Fibroblast of the aortic adventitia (primary cell): ENCODE results near the gene GABRG3. TPM values are rescaled to one million over a fixed set of nuclear protein-coding genes. Genes with fewer than 3 reads are reported as not detected.

Experiments
- DNase-seq: peaks from one replicate; pipeline ENCODE4 v3.0.0-alpha.2; 2010; ENCODE audit warnings: low read depth
- H3K4me3 ChIP-seq: 2 replicates; pipeline ENCODE4 v1.5.1; 2011; ENCODE audit warnings: low read depth, mild to moderate bottlenecking, control low read depth, low read length, moderate library complexity
- total RNA-seq: library from RNA; depleted of rRNA; stranded (reverse); fragments of >200 nt; gene quantifications from 2 replicates; pipeline ENCODE4 v1.2.3, GENCODE V29; 2012; ENCODE audit warnings: low replicate concordance
- TF ChIP-seq, protein P1 (sequence below): IDR thresholded peaks from 2 replicates; pipeline ENCODE4 v1.5.1; 2011; ENCODE audit warnings: mild to moderate bottlenecking, low read length, control low read depth, inconsistent platforms; ENCODE audit not compliant: insufficient read depth

Gene GABRG3
- total RNA-seq, 1 donor = not detected

DNA sequence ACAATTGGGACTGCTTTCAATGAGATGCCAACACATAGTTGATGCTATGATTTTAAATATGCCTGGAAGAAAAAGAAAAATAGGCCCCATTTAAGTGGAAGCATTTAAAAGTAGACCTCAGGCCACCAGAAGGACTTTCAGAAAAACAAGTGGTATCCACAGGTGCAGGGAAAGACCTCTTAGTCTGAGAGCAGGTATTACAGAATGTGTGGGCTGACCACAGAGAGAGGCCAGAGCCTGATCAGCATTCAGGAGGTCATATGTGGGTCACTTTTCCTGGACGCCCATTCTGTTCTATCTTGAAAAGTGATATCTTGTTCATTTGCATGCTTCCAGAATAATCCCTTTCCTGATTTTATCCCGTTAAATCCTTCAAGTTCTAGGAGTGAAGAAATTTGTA is 95.5 kb downstream of the GABRG3 start:
- no peak overlapping the region for H3K4me3 ChIP-seq
- TF ChIP-seq, protein P1, sequence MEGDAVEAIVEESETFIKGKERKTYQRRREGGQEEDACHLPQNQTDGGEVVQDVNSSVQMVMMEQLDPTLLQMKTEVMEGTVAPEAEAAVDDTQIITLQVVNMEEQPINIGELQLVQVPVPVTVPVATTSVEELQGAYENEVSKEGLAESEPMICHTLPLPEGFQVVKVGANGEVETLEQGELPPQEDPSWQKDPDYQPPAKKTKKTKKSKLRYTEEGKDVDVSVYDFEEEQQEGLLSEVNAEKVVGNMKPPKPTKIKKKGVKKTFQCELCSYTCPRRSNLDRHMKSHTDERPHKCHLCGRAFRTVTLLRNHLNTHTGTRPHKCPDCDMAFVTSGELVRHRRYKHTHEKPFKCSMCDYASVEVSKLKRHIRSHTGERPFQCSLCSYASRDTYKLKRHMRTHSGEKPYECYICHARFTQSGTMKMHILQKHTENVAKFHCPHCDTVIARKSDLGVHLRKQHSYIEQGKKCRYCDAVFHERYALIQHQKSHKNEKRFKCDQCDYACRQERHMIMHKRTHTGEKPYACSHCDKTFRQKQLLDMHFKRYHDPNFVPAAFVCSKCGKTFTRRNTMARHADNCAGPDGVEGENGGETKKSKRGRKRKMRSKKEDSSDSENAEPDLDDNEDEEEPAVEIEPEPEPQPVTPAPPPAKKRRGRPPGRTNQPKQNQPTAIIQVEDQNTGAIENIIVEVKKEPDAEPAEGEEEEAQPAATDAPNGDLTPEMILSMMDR = no peak
- no peak for DNase-seq

DNA sequence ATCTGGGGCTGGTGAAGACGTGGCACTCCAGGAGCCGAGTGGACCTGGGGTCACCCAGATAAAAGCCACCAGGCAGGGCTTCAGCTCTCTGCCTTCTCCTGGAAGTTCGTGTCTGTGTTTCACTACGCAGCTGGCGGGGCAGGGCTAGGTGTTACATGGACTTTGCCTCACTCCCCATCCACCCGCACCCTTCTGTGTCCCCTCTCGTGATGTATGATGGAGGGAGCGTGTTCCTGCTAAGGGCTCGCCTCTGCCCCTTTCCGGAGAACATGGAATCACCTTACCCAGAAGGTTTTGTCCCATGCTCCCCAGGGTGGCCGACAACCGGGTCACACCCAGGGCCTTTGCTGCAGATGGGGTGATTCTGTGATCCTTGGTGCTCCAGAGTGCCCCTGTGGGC is 96.2 kb downstream of the GABRG3 start:
- H3K4me3 ChIP-seq = no peak overlapping the region
- no peak for DNase-seq
- TF ChIP-seq, protein P1 = no peak

DNA sequence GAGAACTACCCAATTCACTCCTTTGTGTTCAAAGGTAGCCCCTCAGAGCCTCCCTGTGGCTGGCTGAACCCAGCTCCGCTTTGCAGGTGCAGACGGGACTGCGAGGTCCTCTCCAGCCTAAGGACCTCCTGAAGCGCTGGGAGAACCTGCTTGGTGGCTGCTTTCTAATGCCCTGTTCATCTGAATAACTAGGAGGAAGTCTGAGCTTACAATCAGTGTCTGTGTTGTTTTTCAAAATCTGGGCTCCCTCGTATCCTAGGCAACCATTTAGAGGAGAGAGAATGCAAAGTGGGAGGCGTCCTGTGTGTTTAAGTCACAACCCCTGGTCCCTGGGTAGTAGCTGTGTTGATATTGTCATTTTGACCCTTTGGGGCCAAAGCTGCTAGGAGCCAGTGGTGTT is 99.9 kb downstream of the GABRG3 start:
- TF ChIP-seq, protein P1 = no peak
- no peak for DNase-seq
- H3K4me3 ChIP-seq = no peak overlapping the region

DNA sequence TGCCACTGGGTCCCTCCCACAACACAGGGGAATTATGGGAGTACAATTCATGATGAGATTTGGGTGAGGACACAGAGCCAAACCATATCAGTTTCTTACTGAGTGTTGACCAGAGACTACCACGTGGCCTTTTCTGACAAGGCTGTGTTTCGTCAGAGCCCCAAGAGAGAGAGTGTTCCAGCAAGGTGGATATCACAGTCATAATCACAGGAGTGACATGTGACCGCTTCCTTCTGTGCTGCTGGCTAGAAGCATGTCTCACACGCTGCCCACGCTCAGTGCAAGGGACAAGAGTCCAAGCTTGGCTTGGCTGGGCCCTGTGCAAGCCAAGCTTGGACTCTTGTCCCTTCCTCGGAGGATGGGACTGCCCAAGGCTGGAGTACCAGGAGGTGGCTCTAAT is 103.2 kb downstream of the GABRG3 start:
- DNase-seq = no peak
- TF ChIP-seq, protein P1 = no peak
- H3K4me3 ChIP-seq = no peak overlapping the region

DNA sequence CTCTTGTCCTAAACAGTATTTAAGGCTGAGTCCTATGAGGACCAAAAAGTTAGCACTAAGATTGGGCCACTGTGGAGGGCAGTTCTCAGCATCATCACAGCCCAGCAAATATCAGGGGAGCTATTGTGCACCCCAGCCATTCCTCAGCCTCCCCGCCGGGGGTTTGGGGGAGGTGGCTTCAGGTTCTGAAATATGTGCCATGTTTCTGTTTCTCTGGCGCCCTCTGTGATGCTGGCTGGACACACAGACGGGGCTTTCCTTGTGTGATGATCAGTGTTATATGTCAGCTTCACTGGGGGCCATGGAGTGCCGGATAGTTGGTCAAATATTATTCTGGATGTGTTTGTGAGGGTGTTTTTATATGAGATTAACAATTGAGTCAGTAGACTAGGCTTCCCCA is 106.8 kb downstream of the GABRG3 start:
- no peak overlapping the region for H3K4me3 ChIP-seq
- TF ChIP-seq, protein P1 = no peak
- DNase-seq = no peak

DNA sequence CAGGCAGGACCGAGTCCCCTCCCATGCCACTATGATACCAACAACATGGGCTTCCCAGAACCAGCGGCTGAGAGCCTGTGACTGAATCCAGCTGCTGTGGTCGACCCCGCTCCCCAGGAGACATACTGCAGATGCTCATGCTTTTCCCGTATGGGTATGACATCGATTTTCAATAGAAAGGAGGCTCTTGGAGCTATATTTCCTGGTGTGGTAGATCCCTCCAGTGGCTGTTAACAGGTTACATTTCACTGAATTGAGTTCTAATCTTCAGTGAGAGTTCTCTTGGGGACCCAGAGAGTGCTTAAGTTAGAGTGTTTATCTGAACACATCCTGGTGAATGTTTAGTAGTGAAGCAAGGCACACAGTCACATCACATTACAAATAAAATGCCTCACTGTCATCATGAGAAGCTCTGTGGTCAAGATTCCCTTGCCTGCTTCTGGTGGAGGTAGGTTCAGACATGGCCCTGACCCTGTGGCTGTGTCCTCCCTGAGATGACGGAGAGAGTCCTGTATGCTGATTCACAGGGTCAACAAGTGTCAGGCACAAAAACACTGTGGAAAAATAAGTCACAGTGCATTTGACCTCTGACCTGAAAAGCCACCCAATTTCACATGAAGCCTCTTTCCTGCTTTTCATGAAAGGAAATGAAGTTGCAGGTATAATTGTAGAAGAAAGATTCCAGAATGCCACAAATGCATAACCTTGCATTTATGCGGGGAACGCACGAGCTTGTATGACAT is 110.9 kb downstream of the GABRG3 start:
- H3K4me3 ChIP-seq = no peak overlapping the region
- TF ChIP-seq, protein P1 = no peak
- DNase-seq = no peak

DNA sequence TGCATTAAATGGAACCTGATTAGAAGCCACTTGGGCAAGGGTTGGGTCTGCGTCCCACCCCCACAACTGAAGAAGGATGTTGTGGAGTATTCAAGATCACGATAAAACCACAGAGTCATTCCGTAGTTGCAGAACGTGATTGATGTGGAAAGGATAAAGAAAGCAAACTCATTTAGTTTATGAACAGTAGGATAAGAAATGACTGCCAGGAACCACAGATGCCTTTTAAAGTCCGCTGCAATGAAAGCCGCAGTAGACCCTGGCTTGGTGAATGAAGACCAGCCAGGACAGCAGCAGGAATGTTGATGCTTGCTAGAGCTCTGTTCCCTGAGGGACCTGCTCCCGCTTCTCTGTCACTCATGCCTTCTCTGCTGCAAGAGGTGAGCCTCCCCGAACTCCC is 111.5 kb downstream of the GABRG3 start:
- DNase-seq = no peak
- TF ChIP-seq, protein P1 = no peak
- no peak overlapping the region for H3K4me3 ChIP-seq
